Natural killer cell (primary cell): ENCODE data around the gene CCDC183. TPM values are rescaled to one million over a fixed set of nuclear protein-coding genes. Genes with fewer than 3 reads are reported as not detected.

Source experiments
- total RNA-seq, 4 donors: library from RNA; stranded (reverse); fragments of 120-200 nt in 1 of 4; gene quantifications; one replicate each; pipeline versions ENCODE4 v1.2.3 to v1.2.4, GENCODE V29; 2013 to 2022

Gene CCDC183
- total RNA-seq, 3 donors from 2014 or later (not counting 1 experiment from before 2014, with no cell fraction given): 0.56 to 0.75 (median 0.65) TPM

Other genes starting within 250 kb of the CCDC183 start
- gene EGFL7, start 133.4 kb upstream of the CCDC183 start, total RNA-seq: under 1 TPM; 0.28 to 0.47 (median 0.29) TPM
- gene AGPAT2, start 108.9 kb upstream of the CCDC183 start, total RNA-seq: 10 to 100 TPM; 10.3 to 19.4 (median 12.0) TPM
- under 1 TPM in 2 of 3 donors, not detected in 1; 0.31 to 0.39 TPM for gene DIPK1B, start 83.8 kb upstream of the CCDC183 start, total RNA-seq
- gene LCN10, start 53.4 kb upstream of the CCDC183 start, total RNA-seq: not detected
- gene LCN6, start 47.8 kb upstream of the CCDC183 start, total RNA-seq: not detected
- gene LCN8, start 38.1 kb upstream of the CCDC183 start, total RNA-seq: not detected
- not detected for gene LCN15, start 31.8 kb upstream of the CCDC183 start, total RNA-seq
- gene TMEM141, start 5.0 kb upstream of the CCDC183 start, total RNA-seq: 10 to 100 TPM; 22.4 to 26.9 (median 26.6) TPM
- gene RABL6, start 11.6 kb downstream of the CCDC183 start, total RNA-seq: 10 to 100 TPM; 72.7 to 82.5 (median 75.9) TPM
- gene AJM1, start 46.1 kb downstream of the CCDC183 start, total RNA-seq: 10 to 100 TPM; 26.6 to 35.6 (median 31.5) TPM
- gene PHPT1, start 53.1 kb downstream of the CCDC183 start, total RNA-seq: 10 to 100 TPM; 63.5 to 69.8 (median 67.7) TPM
- gene MAMDC4, start 56.0 kb downstream of the CCDC183 start, total RNA-seq: 1 to 10 TPM; 4.6 to 6.5 (median 5.8) TPM
- gene EDF1, start 70.0 kb downstream of the CCDC183 start, total RNA-seq: 100 to 1,000 TPM; 208 to 255 (median 227) TPM
- 10 to 100 TPM; 17.4 to 35.5 (median 25.0) TPM for gene TRAF2, start 90.2 kb downstream of the CCDC183 start, total RNA-seq
- gene FBXW5, start 148.4 kb downstream of the CCDC183 start, total RNA-seq: 100 to 1,000 TPM; 117 to 144 (median 136) TPM
- gene C8G, start 148.9 kb downstream of the CCDC183 start, total RNA-seq: 1 to 10 TPM; 3.9 to 8.5 (median 7.3) TPM
- gene LCN12, start 155.9 kb downstream of the CCDC183 start, total RNA-seq: 10 to 100 TPM in 1 of 3 donors, 1 to 10 TPM in 2; 9.2 to 11.3 (median 9.8) TPM
- gene PTGDS, start 181.2 kb downstream of the CCDC183 start, total RNA-seq: 100 to 1,000 TPM; 157 to 361 (median 296) TPM
- gene LCNL1, start 186.7 kb downstream of the CCDC183 start, total RNA-seq: 1 to 10 TPM; 4.9 to 8.4 (median 8.2) TPM
- gene PAXX, start 196.1 kb downstream of the CCDC183 start, total RNA-seq: 100 to 1,000 TPM; 161 to 188 (median 161) TPM
- gene CLIC3, start 200.2 kb downstream of the CCDC183 start, total RNA-seq: 100 to 1,000 TPM; 144 to 286 (median 161) TPM
- 100 to 1,000 TPM; 356 to 416 (median 357) TPM for gene ABCA2, start 231.9 kb downstream of the CCDC183 start, total RNA-seq
- gene FUT7, start 235.8 kb downstream of the CCDC183 start, total RNA-seq: 1 to 10 TPM in 2 of 3 donors, under 1 TPM in 1; 0.99 to 5.1 (median 3.9) TPM
- gene NPDC1, start 249.8 kb downstream of the CCDC183 start, total RNA-seq: 1 to 10 TPM in 2 of 3 donors, under 1 TPM in 1; 0.87 to 5.6 (median 3.4) TPM